Neural crest cell (in vitro differentiated cells): Measurements from ENCODE around the gene NUDCD3. TPM values are rescaled to one million over a fixed set of nuclear protein-coding genes. Genes with fewer than 3 reads are reported as not detected.
A peak's percentile ranks its signal among the peaks of the same experiment; 100 is the strongest.

Experiments
- DNase-seq: peaks from one replicate; pipeline ENCODE4 v3.0.0; 2021; ENCODE audit warnings: low read depth, mixed read lengths, low spot score
- H3K27ac Mint-ChIP-seq: one replicate; pipeline ENCODE4 v1.8.0; 2021; ENCODE audit warnings: mild to moderate bottlenecking, mixed read lengths; ENCODE audit not compliant: unreplicated experiment
- H3K27me3 Mint-ChIP-seq: 2 replicates; pipeline ENCODE4 v1.8.0; 2021; ENCODE audit warnings: low read depth, mild to moderate bottlenecking, mixed read lengths
- H3K36me3 Mint-ChIP-seq: 2 replicates; pipeline ENCODE4 v1.8.0; 2021; ENCODE audit warnings: low read depth, mild to moderate bottlenecking, mixed read lengths
- H3K4me1 Mint-ChIP-seq: 2 replicates; pipeline ENCODE4 v1.8.0; 2021; ENCODE audit warnings: mixed read lengths
- H3K4me3 Mint-ChIP-seq: one replicate; pipeline ENCODE4 v1.8.0; 2021; ENCODE audit warnings: mild to moderate bottlenecking, mixed read lengths
- H3K9me3 Mint-ChIP-seq: 2 replicates; pipeline ENCODE4 v1.8.0; 2021; ENCODE audit warnings: mixed read lengths
- total RNA-seq: library from RNA; stranded (reverse); gene quantifications from 2 replicates; pipeline ENCODE4 v1.2.1, GENCODE V29; 2021
- TF ChIP-seq, protein P1 (sequence below): fragments of 200-600 bp; sonication (generic); conservative IDR thresholded peaks from 2 replicates; pipeline ENCODE4 v1.5.0; 2021; ENCODE audit warnings: antibody characterized with exemption, mild to moderate bottlenecking

NUDCD3 gene
- total RNA-seq, 1 donor from 2014 or later = 93.2 TPM

DNA sequence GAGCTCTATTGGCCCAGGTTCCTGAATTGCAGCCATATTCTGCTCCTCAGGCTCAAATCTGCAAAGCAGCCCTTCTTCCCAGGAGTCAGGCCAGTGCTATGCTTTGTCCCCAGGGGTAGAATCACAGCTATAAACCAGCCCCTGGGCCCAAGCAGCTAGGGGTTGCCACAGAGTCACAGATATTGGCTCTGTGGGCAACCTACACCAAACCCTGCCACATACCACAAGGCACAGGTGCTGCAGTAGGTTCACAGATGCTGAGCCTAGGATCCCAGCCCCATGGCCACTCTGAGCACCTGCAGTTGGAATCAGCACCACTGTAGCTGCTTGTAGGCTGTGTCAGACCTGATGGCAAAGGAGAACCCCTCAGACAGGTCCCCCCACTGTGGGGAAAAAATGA, 122.0 kb downstream of the NUDCD3 start:
- Mint-ChIP-seq H3K4me3 (no peak overlapping the region), H3K9me3 (no peaks in the 10 kb centered on the region), H3K27me3 (peaks cover 19% of the 10 kb centered on the region), H3K4me1 (no peaks in the 10 kb centered on the region), H3K36me3 (no peaks in the 10 kb centered on the region), H3K27ac (no peak overlapping the region)
- no peak for DNase-seq
- TF ChIP-seq, protein P1, sequence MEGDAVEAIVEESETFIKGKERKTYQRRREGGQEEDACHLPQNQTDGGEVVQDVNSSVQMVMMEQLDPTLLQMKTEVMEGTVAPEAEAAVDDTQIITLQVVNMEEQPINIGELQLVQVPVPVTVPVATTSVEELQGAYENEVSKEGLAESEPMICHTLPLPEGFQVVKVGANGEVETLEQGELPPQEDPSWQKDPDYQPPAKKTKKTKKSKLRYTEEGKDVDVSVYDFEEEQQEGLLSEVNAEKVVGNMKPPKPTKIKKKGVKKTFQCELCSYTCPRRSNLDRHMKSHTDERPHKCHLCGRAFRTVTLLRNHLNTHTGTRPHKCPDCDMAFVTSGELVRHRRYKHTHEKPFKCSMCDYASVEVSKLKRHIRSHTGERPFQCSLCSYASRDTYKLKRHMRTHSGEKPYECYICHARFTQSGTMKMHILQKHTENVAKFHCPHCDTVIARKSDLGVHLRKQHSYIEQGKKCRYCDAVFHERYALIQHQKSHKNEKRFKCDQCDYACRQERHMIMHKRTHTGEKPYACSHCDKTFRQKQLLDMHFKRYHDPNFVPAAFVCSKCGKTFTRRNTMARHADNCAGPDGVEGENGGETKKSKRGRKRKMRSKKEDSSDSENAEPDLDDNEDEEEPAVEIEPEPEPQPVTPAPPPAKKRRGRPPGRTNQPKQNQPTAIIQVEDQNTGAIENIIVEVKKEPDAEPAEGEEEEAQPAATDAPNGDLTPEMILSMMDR = no peak

DNA sequence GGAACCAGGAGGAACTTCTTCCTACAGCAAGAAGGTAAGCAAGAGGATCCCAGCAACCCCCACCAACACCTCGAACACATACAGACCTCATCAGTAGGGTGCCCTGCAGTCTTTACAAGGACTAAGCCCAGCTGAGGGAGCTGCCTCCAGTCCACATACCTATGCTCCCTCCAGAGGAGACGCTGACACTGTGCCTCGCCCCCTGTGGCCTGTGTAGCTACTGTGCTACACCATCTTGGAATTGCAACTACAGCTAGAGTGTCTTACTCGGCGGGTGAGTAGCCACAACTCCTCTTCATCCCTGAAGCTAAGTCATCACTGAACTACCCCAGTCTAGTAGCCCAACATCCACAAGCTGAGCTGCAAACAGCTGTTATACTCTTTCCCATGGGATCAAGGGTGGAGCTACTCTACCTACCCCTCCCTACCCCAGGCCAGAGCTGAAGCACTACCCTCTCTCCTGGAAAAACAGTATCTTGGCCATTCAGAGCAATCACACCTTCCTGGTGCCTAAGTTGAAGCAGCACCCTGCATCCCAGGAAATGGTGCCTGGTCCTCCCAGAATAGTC, 122.9 kb downstream of the NUDCD3 start:
- H3K36me3 Mint-ChIP-seq = no peaks in the 10 kb centered on the region
- no peak for DNase-seq

DNA sequence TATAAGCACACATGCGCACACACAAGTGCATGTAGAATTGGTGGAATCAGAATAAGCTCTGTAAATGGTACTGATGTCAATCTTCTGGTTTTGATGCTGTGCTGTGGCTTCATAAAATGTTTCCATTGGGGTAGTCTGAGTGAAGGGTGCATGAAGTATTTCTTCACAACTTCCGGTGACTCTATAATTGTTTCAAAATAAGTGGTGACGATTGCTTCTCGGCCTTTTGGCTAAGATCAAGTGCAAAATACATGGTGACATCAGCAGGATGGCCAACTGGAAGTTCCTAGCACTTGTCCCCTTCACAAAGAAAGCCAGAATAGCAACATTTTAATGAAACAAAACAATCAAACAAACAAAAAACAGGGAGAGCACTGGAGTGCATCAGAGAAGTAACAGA, 123.5 kb downstream of the NUDCD3 start:
- DNase-seq = no peak
- Mint-ChIP-seq H3K4me3 (no peak overlapping the region), H3K27me3 (peaks cover 17% of the 10 kb centered on the region), H3K27ac (no peak overlapping the region), H3K9me3 (peaks cover 6% of the 10 kb centered on the region), H3K36me3 (no peaks in the 10 kb centered on the region), H3K4me1 (no peaks in the 10 kb centered on the region)
- TF ChIP-seq, protein P1 = no peak

More for the DNA sequence above, 122.9 kb downstream of the NUDCD3 start:
- Mint-ChIP-seq H3K4me3 (no peak overlapping the region), H3K9me3 (peaks cover under 1% of the 10 kb centered on the region), H3K27ac (peak overlapping the region; percentile 15), H3K27me3 (peaks cover 17% of the 10 kb centered on the region), H3K4me1 (no peaks in the 10 kb centered on the region)
- TF ChIP-seq, protein P1 = no peak

DNA sequence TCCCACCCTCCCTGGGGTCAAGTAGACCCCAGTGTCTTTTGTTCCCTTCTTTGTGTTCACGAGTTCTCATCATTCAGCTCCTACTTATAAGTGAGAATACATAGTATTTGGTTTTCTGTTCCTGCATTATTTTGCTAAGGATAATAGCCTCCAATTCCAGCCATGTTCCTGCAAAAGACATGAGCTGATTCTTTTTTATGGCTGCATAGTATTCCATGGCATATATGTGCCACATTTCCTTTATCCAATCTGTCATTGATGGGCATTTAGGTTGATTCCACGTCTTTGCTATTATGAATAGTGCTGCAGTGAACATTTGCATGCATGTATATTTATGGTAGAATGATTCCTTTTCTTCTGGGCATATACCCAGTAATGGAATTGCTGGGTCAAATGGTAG, 136.8 kb downstream of the NUDCD3 start:
- H3K27ac Mint-ChIP-seq = no peak overlapping the region
- TF ChIP-seq, protein P1 = no peak
- H3K4me1 Mint-ChIP-seq = no peaks in the 10 kb centered on the region
- no peak for DNase-seq
- peaks cover 3% of the 10 kb centered on the region for H3K36me3 Mint-ChIP-seq
- H3K4me3 Mint-ChIP-seq = no peak overlapping the region
- H3K27me3 Mint-ChIP-seq = peaks cover 52% of the 10 kb centered on the region
- peaks cover 3% of the 10 kb centered on the region for H3K9me3 Mint-ChIP-seq

DNA sequence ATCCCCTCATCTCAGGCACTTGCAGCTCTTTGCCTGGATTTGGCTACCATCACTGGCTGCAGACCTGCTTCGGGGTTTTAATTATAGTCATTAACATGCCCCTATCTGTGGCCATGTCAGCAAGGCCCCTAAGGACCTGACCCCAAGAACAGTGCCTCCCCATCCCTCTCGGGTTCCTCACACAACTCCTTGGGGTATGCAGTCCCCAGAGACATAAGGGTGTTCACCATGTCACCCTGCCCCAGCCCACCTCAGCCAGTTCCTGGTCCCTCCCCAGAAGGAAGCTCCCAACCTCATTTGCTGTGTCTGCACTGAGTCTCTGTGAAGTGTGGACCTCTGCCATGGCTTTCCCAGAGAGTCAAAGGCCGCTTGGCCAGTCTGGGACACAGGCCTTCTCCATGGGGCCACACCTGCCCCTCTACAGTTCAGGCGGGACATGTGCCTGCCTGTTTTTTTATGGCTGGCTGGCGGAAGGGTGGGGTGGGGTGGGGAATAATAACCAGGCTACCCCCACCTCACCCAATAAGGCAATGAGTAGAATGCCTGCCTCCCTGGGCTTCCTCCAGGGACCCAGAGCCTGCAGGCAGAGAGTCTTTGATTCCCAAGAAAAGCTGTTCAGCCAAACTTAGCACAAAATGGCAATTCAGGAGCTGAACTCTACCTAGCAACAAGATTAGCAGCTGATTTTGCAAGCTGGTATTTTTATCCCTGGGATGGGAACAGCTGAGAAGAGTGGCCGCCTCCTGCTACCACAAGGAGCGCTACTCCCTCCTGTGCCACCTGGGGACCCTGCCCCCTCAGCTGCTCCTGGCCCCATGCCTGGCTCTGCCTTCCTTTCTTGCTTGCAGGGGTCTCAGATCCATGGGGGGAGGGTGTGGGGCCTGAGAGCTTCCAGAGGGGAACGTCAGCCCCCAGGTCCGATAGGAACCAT, 141.3 kb downstream of the NUDCD3 start:
- no peak overlapping the region for H3K4me3 Mint-ChIP-seq
- no peaks in the 10 kb centered on the region for H3K36me3 Mint-ChIP-seq
- H3K9me3 Mint-ChIP-seq = no peaks in the 10 kb centered on the region
- H3K4me1 Mint-ChIP-seq = no peaks in the 10 kb centered on the region
- peaks cover 29% of the 10 kb centered on the region for H3K27me3 Mint-ChIP-seq
- TF ChIP-seq, protein P1 = no peak
- H3K27ac Mint-ChIP-seq = no peak overlapping the region
- no peak for DNase-seq
